ENCODE measurements around the gene NCAM2.

Gene NCAM2

DNA sequence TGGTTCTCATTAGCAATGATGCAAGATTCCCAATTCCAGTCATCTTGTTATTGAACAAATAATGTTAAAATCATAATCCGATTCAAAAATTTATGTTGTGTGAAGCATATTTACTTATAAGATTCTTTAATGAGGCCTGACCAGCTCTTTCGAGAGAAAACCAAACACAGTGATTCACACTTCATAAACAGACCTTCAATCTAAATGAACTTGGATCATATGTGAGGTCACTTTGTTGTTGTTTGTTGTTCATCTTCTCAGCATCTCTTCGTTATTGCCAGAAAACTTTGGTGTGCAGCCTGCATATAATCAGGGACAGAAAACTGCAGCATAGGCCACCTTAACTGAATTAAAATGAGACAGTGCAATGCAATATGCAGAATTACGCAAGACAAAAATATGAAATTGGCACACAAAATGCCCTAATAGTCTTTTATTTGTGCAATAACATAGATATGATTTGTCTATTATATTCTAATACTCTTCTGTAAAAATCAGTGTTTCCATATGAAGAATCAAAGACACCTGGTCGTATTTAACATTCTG, 30.1 kb downstream of the NCAM2 start:
- DNase-seq (ENCODE audit: low spot score), result no peak

DNA sequence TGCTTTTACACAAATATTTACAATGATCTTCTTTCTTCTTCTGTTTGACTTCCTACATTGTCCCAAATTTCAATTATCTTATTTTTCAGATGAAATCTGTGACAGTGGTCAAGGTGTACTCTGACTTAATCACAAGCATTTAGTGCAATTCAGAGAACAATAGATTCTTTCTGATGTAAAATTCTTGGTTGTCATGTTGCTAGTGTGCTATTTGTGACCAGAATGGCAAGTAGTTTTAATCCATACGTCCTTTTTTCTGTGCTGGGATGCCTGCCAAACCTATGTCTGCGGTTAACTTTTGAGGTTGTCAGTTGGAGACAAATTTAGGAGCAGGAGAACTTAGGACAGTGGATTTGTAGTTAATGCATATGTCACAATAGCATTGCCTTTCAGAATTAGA, 31.0 kb downstream of the NCAM2 start:
- no peak for DNase-seq (ENCODE audit: low spot score)

DNA sequence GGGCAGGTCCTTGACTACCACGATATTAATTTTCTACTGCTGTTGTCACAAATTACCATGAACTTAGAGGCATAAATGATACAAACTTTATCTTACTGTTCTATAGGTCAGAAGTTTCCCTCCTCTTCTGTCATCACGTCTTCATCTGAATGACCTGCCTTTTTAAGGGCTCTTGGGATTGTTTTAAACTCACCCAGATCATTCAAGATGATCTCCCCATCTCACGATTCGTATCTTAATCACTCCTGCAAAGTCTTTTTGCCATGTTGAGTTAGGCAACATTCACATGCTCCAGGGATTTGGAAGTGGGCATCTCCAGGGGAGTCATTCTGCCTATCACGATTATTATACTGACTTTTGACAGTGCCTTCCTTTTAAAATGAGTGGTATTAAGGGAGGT, 32.1 kb downstream of the NCAM2 start:
- DNase-seq (ENCODE audit: low spot score), result no peak

DNA sequence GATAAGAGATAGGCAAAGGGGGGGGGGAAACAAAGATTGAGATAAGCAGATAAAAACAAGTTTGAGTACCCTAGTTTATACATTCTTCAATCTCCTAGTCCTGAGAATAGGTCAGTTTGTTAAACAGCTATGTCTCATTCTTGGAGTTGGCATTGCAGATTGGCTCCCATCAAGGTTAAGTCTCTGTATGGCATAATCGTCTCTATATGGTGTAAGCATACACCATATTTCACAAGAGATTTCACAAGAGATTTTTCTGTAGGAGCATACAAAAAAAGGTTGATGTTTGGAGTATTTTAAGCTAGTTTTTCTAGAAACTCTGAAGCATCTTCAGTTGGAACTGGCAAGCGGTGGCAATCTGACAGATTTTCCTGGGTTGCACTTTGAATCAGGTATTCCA, 35.8 kb downstream of the NCAM2 start:
- DNase-seq (ENCODE audit: low spot score), result no peak

DNA sequence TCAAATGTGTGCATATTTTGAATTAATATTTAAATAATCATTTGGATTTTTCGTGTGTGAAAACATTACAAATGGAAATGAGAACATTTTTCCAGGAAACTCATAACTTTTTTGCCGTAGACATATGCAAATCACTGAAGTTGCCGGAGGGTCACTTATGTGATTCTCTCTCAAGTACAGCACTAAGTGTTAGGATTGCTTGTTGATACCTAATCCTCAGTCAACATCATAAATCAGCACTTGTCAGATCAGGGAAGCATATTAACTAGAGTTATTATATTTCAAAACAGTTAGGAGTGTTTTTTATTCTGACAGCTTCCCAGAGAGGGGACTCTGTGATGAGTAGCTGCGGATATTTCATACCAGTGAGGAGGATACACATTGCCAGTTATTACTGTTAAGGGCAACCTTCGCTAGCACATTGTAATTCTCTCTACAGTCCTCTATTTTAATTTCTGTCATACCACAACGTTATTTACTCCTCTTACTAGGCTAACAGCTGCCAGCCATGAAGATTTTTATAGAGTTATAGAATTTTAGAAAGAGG, 41.5 kb downstream of the NCAM2 start:
- no peak for DNase-seq (ENCODE audit: low spot score)

DNA sequence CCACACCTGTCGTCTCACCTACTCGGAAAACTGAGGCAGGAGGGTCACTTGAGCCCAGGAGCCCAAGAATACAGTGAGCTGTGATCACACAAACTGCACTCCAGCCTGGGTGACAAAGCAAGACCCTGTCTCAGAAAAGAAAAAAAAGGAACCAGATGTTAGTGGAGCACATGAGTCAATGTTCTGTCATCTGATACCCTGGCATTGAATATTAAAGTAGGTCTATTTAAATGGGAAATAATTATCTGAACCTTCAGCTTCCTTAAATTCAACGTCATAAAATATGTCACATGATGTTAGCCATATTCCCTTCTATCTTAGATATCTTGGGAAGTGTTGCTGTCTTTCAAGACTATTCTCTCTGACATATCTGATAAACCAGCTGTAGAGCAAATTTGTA, 47.3 kb downstream of the NCAM2 start:
- no peak for DNase-seq (ENCODE audit: low spot score)

DNA sequence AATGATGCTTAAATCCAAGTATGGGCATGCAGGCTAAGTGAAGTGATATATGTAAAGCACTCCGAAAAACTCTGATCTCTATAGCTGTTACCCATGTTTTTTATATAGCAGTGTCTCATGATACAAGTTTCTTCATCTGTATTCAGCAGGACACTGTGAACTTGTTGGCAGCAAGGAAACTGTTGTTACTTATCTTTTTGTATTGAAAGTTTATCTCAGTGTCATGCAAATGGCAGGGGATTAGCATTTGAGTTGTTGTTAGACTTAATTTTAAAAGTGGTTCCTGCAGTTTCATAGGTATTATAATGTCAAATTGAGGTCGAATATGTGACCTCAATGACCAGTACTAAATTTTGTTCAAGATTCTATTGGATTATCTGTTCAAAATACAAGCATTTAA, 47.9 kb downstream of the NCAM2 start:
- DNase-seq (ENCODE audit: low spot score), result no peak

DNA sequence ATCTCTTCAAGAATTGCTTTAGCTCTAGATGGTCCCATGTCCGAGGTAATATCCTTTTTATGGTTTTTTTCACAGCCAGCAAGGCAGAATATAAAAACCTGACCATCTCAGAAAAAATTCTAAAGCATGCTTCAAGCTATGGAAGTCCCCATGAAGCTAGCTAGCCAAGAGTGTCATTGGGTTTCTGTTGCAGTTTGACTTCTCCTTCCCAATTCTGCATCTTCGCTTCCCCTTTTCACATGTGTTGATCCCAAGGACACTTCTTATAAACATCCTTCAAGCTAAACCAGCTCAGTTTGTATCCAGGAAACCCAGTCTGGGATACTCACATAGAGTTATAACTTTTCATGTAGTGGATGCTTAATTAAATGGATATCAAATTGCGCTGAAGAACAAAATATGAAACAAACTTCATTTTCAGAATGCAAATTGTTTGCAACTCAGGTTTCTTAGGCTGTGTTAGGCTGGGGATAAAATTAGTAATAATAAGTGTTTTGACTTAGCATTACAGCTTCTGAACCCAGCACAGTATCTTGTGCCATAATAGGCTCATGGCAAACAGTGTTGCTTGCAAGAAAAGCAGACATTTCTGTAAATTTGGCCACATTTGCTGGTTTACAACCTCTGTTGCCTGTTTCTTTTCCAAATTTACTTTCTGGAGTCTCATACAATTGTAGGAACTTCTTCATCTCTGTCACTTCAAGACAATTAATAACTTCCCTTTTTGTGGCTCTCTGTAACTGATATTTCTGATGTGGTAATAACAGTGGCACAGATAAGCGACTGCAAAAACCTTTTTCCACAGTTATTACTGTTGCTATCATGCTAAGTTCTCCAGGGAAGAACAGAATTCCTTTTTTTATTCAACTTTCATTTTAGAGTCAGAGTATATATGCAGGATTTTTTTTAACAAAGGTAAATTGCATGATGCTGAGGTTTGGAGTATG, 53.2 kb downstream of the NCAM2 start:
- no peak for DNase-seq (ENCODE audit: low spot score)

DNA sequence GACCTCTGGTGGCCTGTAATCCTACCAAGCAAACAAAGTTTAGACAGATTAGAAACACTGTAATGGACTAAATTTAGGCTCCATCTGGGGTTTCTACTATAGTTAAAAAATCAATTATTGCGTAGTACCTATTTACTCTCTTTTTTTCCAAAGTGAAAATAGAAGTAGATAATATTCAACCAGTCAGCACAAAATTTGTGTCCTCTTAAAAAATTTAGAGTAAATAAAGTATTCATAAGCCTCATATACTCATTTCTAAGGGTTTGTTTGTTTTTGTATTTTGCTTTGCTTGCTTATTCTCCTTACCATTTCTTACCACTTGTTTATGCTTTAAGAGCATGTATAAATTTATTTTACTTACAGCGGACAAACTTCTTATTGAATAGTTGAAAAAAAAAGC, 54.5 kb downstream of the NCAM2 start:
- no peak for DNase-seq (ENCODE audit: low spot score)

DNA sequence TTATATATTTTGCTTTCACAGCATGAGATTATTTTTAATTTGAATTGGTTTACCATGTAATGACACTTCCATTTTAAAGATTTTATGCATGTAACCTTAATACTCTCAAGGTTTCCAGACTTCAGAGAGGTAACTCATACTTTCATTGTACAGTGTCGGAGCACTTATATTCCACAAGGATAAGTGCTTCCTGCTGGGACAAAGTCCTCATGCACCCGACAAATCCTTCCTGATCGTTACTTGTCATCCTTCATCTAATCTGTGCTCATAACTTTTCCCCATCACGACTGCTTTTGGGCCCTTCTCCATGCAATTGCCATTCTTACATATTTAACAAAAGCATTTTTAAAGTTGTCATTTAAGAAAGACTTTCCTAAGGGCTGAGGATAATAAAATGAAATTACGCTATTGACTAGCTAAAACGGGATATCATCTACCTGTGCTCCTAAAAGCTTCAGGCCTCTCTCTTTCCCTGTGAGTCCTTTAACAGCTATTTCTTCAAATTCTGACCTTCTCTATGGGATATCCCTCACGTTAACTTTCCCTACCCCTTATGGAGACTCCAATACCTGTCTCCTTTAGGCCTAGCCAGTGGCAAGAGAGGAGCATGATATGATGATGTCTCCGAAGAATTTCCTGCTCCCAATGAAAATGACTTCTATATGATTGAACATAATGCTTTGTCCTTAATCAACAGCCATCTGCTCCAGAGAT, 59.3 kb downstream of the NCAM2 start:
- DNase-seq (ENCODE audit: low spot score), result no peak

DNA sequence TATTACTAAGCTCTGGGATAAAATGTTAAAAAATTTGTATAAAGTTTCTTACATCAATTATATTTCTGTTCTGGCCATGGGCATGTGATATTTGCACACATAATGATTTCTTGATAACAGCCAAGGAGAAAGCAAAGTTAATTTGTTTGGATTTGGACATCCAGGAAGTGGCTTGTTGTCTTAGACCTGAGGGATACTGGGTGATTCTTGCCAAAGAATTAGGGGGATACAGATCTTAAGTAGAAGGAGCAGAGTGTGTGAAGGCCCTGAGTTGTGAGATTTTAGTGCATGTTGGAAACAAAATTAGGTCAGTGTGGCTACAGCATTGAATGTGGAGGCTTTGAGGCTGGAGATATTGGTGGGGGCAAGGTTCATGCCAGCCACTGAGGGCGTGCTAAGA, 65.6 kb downstream of the NCAM2 start:
- DNase-seq (ENCODE audit: low spot score), result no peak

DNA sequence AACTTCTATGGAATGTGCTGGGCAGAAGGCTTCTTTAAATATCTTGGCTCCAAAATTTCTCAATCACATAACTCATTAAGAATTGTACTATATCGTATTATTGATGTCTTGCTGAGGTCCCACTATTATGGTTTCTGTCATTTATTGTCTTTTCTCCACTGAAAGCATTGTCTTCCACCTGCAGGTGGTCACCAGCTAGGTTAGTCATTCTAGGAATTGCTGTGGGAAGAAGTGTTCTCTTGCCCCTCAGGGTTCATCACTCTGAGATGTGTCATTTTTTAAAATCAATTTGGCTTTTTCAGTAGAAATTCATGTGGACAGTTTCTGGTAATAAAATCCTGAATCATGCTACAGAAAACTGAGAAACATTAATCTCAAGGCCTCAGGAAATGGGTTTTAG, 66.1 kb downstream of the NCAM2 start:
- no peak for DNase-seq (ENCODE audit: low spot score)

DNA sequence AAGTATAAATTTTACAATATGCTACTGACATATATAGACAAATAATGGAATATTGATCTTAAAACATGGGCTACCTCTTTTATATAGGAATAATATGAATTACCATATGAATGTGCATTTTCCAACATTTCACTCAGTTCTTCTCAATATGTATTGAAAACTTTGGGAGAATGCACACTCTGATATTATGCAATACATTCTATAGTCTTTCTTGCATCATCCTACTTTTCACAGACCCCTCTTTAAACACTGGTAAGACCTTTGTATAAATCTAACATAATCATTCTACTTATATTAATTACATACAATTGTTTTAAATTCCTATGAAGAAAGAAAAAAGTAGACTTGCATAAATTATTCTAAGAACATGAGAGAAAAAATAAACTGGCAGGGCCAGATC, 69.2 kb downstream of the NCAM2 start:
- DNase-seq (ENCODE audit: low spot score), result no peak

DNA sequence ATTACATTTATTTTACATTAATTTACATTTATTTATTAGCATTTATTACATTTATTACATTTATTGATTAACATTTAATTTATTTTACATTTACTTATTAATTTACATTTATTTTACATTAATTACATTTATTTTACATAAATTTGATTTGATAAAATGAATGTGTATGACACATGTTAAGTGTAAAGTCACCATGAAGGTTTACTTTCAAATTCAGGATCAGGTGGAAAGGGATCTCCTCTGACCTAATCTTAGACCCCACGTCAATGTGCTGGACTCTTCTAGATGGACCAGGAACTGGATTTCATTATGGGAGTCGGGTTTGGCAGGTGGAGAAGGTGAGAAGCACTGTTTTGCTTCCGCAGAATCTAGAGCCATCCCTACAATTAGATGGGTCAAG, 76.1 kb downstream of the NCAM2 start:
- no peak for DNase-seq (ENCODE audit: low spot score)

DNA sequence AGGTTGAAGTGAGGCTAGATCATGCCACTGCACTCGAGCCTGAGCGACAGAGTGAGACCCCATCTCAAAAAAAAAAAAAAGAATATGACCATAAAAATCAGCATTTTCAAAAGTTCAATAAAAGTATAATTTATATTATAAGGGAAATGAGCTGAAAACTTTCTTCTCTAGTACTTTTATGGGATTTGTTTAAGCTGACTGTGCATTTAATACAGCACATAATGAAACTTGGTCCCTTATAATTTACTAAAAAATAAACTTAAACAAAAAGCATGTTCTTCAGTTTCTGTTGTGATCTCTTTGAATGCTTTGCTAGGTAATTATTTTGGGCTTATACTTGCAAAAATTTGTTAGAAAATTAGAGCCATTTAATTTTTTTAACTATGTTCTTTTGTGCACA, 77.8 kb downstream of the NCAM2 start:
- no peak for DNase-seq (ENCODE audit: low spot score)

DNA sequence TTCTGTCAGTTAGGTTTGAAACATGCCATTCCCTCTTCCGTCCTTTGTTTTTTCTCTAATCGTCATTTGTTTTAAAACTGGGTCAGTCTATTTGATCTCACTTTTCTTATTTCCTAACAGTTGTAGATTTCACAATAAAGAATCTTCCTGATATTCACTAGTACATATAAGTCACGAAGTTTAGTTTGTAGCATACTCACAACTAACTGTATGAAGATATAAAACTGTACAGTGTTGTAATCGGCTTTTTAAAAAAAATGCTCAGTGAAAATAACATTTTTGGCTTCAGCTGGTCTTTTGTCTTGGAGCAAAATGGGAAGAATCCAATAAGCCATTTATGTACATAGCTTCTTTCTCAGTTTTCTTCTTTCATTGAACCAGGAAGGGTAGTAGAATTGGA, 78.3 kb downstream of the NCAM2 start:
- DNase-seq (ENCODE audit: low spot score), result no peak

DNA sequence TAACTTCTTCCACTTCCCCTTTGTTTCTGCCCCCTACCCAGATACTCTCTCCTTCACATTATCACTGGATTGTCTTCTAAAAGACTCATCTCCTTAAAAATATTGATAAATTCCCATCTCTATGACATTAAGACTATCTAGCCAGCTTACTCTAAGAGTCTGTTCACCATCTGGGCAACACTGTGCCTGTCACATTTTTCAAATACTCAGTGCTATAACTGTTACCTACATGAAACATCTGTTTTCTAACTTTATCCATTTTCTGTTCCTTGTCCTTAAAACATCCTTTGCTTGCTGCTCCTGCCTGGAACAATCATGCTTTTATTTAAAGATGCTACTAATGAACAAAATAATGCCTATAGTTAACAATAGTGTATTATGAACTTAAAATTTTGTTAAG, 81.4 kb downstream of the NCAM2 start:
- no peak for DNase-seq (ENCODE audit: low spot score)

DNA sequence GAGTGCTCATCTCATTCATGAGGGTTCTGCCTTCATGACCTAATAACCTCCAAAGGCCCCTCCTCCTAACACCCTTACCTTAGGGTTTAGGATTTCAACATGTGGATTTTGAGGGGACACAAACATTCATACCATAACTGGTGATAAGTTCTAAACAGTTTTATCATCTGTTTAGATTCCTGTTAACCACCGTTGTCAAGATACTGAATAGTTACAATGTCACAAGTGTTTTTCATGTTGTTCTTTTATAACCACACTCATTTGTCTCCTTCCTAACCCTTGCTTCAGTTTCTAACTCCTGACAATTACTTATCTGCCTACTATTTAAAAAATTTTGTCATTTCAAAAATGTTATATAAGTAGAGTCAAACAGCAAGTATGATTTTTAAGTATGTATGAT, 86.0 kb downstream of the NCAM2 start:
- no peak for DNase-seq (ENCODE audit: low spot score)

DNA sequence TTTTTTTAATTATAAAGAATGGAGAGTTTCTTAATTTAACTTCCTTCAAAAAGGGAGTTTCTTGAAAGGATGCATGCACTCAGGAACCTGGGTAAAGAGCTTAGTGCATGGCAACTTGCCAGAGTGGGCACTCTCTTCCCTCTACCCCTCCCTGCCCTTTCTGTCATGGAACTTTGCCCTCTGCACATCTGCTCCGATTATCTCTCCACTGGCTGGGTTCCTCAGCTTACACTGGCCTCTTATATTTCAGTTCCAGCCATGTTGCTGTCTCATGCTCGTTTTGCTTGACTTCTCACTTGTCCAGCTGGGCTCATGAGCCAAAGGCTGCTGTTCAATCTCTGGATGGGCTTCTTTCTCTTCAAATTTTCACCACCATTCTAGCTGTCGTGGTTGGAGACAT, 87.0 kb downstream of the NCAM2 start:
- DNase-seq (ENCODE audit: low spot score), result no peak

DNA sequence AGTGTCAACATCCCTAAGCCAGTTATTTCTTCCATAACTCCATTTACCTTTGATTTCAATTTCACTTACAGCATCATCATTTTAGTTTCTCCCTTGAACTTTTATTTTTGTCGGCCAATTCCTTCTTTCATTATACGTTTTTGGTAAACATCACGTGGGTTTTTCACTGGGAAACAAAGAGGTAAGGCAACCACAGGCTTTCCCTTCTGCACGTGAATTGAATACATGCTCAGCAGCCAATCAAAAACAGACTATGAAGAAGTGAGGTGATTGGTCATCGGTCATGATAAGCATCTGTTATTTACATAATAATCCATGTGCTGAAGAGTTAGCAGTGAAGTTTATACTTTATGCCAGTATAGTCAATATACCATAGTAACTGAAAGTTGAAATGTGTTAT, 98.7 kb downstream of the NCAM2 start:
- no peak for DNase-seq (ENCODE audit: low spot score)

DNA sequence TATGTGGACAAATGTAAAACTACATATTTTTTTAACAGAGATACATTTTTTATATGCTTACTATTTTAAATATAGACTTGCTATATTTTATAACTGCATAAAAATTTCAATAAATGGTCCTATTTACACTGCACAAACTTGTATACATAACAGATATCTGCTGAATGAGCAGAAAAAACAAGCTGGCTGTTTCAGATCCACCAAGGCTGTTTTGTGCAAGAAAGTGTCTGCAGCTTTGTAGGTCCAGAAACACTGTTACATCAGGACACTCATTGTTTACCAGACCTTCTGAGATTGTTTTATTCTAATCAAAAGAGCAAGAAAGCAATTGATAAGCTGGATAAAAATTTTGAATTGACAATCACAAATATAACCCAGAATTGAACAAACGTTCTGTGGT, 99.3 kb downstream of the NCAM2 start:
- no peak for DNase-seq (ENCODE audit: low spot score)

DNA sequence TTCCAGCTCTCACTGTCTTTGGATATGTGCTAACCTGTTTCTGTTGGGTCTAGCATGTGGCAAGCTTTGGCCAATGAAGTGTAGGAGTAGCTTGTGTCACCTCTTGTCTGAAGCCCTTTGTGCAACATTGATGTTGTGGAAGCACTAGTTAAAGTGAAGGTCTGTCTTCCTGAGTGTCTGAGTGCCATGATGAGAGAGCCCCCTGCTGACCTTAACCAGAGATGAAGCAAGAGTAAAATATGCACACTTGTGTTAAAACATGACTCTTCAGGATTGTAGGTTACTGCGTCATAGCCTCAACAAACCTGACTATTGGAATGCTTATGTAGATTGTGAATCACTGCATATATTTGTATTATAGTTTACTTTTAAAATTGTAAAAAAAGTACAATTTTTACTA, 103.7 kb downstream of the NCAM2 start:
- DNase-seq (ENCODE audit: low spot score), result peak; percentile 2

DNA sequence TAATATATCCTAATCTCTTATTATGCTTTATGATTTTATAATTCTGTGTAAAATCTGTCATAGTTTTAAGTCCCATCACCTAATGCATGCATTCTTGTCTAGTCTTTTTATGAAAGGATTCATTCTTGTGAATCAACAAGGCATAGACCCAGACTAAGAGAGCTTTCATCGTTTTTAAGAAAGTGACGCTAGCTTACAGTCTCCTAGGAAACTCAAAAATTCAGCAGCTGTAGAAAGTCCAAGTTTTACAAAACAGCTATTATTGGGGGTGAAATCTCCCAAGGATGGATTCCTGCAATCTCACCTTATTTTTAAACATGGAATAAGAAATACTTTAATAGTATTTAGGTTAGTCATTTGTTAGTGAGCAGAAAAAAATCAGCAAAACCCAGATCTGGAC, 104.7 kb downstream of the NCAM2 start:
- no peak for DNase-seq (ENCODE audit: low spot score)
